ENCODE data around the gene PIMREG.

- TF ChIP-seq CTCF (IDR thresholded peaks at IDR 0.05): no peak
- no peak for TF ChIP-seq POLR2A (IDR thresholded peaks at IDR 0.05)
Measured at GRCh38 chr17:6491071-6491700, 46.9 kb downstream of the PIMREG start.

All from breast epithelium (tissue), 3 donors.